Hematopoietic multipotent progenitor cell treated with erythropoietin and hydrocortisone succinate and interleukin-3 and kit ligand, for 4 days (in vitro differentiated cells): ENCODE results near the gene GBF1.

Experiments used
- DNase-seq: peaks from one replicate; pipeline ENCODE4 v3.0.0-alpha.2; 2015

Gene GBF1

DNA sequence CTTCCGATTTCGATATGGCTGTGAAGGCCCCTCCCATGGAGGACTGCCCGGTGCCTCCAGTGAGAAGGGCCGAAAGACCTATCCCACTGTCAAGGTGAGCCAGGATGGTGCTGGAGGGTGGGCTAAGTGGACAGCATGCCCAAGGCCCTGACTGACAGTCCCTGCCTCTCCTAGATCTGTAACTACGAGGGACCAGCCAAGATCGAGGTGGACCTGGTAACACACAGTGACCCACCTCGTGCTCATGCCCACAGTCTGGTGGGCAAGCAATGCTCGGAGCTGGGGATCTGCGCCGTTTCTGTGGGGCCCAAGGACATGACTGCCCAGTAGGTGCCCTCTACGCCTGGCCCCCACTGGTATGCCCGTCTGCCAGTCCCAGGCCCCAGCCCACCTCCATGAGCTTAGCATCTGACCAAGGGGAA is 151.4 kb downstream of the GBF1 start:
- DNase-seq, result no peak

DNA sequence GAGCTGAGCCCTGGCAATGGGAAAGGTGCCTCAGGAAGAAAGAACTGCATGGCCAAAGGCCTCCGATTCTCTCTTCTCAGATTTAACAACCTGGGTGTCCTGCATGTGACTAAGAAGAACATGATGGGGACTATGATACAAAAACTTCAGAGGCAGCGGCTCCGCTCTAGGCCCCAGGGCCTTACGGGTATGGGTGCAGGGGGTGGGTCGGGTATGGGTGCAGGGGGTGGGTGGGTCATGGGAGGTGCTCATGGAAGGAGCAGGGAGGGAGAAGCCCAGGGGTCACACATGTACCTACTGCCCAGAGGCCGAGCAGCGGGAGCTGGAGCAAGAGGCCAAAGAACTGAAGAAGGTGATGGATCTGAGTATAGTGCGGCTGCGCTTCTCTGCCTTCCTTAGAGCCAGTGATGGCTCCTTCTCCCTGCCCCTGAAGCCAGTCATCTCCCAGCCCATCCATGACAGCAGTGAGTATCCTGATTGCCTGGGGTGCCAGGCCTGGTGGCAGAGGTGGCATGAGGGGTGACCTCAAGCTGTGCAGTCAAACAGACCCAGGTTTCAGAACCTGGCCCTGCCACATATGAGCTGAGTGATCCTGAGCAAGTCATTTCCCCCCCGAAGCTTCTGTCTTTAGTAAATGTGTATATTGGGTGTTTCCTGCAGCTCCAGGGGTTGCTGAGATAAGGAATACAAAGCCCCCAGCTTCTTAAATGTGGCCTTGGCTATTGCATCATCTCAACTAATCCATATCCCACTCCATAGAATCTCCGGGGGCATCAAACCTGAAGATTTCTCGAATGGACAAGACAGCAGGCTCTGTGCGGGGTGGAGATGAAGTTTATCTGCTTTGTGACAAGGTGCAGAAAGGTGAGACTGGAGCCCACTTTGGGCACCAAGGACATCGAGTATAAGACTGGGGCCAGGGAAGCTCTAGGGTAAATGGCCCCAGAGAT is 152.2 kb downstream of the GBF1 start:
- no peak for DNase-seq

GRCh38 chr10:102398172-102399020 is 153.1 kb downstream of the GBF1 start:
- DNase-seq, result no peak

DNA sequence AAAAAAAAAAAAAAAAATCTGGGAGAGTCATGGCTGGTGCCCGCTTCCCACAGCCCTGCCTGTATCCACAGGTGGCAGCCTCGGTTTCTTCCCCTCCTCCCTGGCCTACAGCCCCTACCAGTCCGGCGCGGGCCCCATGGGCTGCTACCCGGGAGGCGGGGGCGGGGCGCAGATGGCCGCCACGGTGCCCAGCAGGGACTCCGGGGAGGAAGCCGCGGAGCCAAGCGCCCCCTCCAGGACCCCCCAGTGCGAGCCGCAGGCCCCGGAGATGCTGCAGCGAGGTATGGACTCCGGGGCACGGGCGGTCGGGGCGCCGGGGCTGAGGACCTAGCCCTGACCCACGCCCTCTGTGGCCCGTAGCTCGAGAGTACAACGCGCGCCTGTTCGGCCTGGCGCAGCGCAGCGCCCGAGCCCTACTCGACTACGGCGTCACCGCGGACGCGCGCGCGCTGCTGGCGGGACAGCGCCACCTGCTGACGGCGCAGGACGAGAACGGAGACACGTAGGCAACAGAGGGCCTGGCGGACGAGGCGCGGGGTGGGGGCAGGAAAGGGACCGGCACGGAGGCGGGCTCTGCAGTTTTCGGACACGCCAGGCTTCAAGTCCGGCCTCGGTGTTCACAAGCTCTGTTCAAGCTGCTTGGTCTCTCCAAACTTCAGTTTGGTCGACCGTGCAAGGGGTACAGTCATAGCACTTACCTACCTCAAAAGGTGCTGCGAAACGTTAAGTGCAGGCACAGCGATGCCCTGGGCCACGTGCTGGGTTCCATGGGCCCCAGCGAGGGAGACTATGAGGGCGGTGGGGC is 154.1 kb downstream of the GBF1 start:
- DNase-seq, result peak; percentile 94

- DNase-seq, result no peak
Observed at GRCh38 chr10:102400076-102400475, 154.7 kb downstream of the GBF1 start.

DNA sequence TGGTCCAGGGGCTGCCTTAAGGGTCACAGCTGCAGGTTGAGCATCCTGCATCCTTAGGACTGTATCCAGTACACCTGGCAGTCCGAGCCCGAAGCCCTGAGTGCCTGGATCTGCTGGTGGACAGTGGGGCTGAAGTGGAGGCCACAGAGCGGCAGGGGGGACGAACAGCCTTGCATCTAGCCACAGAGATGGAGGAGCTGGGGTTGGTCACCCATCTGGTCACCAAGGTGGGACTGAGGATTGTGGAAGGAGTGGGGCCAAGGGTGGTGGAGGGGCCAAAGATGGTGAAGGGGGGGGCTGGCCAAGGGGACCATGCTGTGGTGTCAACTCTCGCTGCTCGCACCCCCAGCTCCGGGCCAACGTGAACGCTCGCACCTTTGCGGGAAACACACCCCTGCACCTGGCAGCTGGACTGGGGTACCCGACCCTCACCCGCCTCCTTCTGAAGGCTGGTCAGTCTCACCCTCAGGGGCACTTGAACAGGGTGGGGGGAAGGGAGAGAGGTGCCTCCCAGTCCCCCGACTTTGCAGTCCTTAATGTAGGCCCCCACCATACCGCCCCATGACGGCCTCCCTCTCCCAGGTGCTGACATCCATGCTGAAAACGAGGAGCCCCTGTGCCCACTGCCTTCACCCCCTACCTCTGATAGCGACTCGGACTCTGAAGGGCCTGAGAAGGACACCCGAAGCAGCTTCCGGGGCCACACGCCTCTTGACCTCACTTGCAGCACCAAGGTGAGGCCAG is 155.4 kb downstream of the GBF1 start:
- no peak for DNase-seq

GRCh38 chr10:102401342-102401654 is 156.0 kb downstream of the GBF1 start:
- no peak for DNase-seq

- no peak for DNase-seq
Observed at GRCh38 chr10:102401735-102402511, 156.6 kb downstream of the GBF1 start.

DNA sequence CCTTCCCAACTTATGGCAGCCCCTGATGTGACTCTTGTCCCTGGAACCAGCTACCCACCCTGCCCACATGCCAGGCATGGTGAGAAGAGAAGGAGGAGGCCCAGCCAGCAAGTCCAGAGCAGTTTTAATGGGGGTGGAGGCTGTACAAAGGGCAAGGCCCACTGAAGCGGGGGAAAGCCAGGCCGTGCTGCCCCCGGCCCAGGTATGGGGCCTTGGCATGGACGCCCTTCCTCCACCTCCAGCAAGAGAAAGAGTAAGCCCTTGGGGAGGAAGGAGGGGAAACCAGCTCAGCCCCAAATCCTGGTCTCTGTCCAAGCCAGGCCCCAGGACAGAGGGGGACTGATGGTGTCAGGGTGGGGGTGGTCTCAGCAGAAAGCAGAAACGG is 157.2 kb downstream of the GBF1 start:
- DNase-seq, result no peak

DNA sequence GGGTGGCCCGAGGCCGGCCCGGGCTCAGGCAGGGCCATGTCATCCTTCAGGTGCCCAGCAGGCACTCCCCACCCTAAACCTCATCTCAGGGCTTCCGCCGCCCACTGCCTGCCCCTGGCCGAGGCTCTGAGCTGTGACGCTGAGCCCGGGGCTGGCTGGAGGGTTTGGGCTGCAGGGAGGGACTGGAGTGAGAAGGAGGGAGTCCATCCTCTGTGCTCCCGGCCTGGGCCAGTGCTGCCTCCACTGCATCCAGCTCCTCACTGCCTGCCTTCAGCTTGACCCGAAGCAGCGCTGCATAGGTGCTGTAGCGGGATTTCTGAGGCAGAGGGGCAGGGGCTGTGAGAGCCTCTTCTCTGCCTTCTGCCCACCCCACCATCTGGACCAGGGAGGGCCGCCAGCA is 157.8 kb downstream of the GBF1 start:
- DNase-seq, result no peak

GRCh38 chr10:102404361-102405107 is 159.2 kb downstream of the GBF1 start:
- no peak for DNase-seq

GRCh38 chr10:102405108-102405571 is 159.8 kb downstream of the GBF1 start:
- no peak for DNase-seq

DNA sequence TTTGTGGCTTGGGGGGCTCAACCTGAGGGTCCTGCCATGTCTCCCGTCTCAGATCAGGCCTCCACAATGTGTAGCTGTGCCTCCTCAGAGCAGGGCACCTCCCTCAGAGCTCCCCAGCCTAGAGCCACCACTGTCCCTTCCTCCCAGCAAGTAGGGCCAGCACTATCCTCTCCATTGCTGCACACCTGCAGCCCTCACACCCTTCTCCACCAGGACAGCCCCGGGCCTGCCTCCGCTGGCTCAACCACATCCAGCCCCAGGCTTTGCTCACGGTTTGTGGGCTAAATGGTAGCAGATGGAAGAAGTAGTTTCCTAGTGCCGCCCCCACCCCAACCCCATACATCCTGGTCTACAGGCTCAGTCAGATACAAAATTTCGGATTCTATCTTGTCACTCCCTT is 160.3 kb downstream of the GBF1 start:
- DNase-seq, result no peak

GRCh38 chr10:102406815-102407214 is 161.5 kb downstream of the GBF1 start:
- DNase-seq, result no peak

GRCh38 chr10:102407425-102408130 is 162.2 kb downstream of the GBF1 start:
- no peak for DNase-seq

DNA sequence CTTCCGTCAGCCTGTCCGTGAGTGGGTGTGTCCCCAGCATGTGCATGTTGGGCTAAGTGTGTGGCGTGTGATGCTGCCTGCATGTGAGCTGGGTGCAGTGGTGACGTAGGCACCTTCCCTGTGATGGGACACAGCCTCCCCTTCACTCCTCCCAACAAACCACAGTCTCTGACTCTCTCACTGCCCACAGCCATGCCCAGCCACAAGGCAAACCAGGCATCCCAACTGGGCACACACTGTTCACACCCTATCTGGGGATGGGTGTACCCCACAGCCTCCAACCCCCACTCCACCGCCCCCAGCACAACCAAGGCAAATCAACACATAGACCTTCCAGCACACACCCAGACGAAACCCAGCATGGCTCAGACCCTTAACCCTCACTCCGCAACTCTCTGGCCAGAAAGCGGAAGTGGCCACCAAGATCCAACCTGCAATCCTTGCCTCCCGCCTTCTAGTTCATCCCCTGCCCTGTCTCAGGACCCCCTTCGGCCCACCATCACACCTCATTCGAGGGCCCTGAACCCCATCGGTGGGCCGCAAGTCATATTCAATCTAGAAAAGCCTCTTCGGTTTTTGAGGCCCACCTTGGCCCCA is 162.9 kb downstream of the GBF1 start:
- DNase-seq, result no peak

DNA sequence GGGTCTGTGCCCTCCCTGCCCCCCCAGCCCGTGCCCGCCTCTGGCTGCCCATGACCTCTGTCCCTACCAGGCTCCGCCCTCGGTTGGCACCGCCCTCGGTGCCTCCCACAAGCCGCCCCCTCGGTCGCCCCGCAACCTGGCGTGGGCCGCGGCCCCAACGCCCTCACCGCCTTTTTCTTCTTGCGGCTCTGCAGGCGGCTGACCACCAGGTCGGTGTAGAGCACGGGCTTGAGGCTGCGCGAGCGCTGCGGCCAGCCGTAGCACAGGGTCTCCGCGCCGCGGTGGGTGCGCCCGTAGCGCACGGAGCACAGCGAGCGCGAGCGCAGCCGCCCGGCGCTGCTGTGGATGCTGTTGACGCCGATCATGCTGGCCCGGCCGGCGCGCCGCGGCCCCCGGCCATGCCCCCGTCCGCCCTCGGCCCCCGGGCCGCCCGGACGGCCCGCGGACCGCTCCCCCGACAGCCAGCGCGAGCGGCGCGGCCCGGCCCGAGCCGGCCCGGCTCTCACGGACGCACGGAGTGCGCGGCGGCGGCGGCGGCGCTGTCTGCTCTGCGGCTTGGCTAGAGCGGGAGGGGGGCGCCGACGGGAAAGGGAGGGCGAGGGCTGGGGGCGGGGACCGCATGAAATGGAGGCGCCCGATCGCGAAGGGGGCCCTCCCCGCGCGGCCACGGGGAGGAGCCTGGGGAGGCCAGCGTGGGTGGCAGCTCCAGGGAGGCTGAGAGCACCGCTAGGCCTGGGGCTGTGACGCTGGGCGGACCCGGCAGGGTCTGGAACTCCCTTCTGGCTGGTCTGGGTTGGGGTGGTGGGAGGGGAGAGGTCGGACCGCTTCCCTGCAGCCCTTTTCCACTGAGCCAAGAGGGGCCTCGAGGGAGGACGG is 163.6 kb downstream of the GBF1 start:
- peak; percentile 33 for DNase-seq

GRCh38 chr10:102409604-102410428 is 164.5 kb downstream of the GBF1 start:
- DNase-seq, result no peak
